ENCODE results near the gene RBPJ.

Gene RBPJ

GRCh38 chr4:26360273-26360672 is 39.5 kb downstream of the RBPJ start:
- Histone ChIP-seq H3K36me3 (ENCODE audit: low read depth) (0 out of 2 replicates have a peak, but pooled peaks cover 3% of the 10 kb centered on the region), H3K4me3 (ENCODE audit: severe bottlenecking) (no peak overlapping the region), H3K27ac (ENCODE audit: poor library complexity, severe bottlenecking) (no peak overlapping the region), H3K27me3 (ENCODE audit: insufficient read depth, poor library complexity, severe bottlenecking) (no peaks in the 10 kb centered on the region), H3K4me1 (ENCODE audit: insufficient read depth, poor library complexity, severe bottlenecking) (peaks cover 11% of the 10 kb centered on the region), H3K9me3 (ENCODE audit: severe bottlenecking) (no peaks in the 10 kb centered on the region)
- TF ChIP-seq CTCF (IDR thresholded peaks at IDR 0.05; ENCODE audit: poor library complexity, severe bottlenecking) = no peak
- DNase-seq (ENCODE audit: low spot score) (no peak), ATAC-seq (ENCODE audit: low read depth) (no peak)

GRCh38 chr4:26360864-26361263 is 40.0 kb downstream of the RBPJ start:
- no peak for TF ChIP-seq CTCF (IDR thresholded peaks at IDR 0.05; ENCODE audit: poor library complexity, severe bottlenecking)
- Histone ChIP-seq H3K27me3 (ENCODE audit: insufficient read depth, poor library complexity, severe bottlenecking) (no peaks in the 10 kb centered on the region), H3K9me3 (ENCODE audit: severe bottlenecking) (no peaks in the 10 kb centered on the region), H3K36me3 (ENCODE audit: low read depth) (0 out of 2 replicates have a peak, but pooled peaks cover 3% of the 10 kb centered on the region), H3K4me1 (ENCODE audit: insufficient read depth, poor library complexity, severe bottlenecking) (peaks cover 11% of the 10 kb centered on the region), H3K4me3 (ENCODE audit: severe bottlenecking) (no peak overlapping the region), H3K27ac (ENCODE audit: poor library complexity, severe bottlenecking) (no peak overlapping the region)
- no peak for DNase-seq (ENCODE audit: low spot score)
- ATAC-seq (ENCODE audit: low read depth) = no peak

GRCh38 chr4:26361297-26361696 is 40.5 kb downstream of the RBPJ start:
- Histone ChIP-seq H3K27me3 (ENCODE audit: insufficient read depth, poor library complexity, severe bottlenecking) (no peaks in the 10 kb centered on the region), H3K4me1 (ENCODE audit: insufficient read depth, poor library complexity, severe bottlenecking) (peaks cover 11% of the 10 kb centered on the region), H3K36me3 (ENCODE audit: low read depth) (0 out of 2 replicates have a peak, but pooled peaks cover 3% of the 10 kb centered on the region), H3K27ac (ENCODE audit: poor library complexity, severe bottlenecking) (no peak overlapping the region), H3K4me3 (ENCODE audit: severe bottlenecking) (no peak overlapping the region), H3K9me3 (ENCODE audit: severe bottlenecking) (no peaks in the 10 kb centered on the region)
- TF ChIP-seq CTCF (IDR thresholded peaks at IDR 0.05; ENCODE audit: poor library complexity, severe bottlenecking) = no peak
- DNase-seq (ENCODE audit: low spot score) (no peak), ATAC-seq (ENCODE audit: low read depth) (no peak)

- H3K4me3 ChIP-seq (ENCODE audit: severe bottlenecking) = no peak overlapping the region
- H3K9me3 ChIP-seq (ENCODE audit: severe bottlenecking) = no peaks in the 10 kb centered on the region
- H3K36me3 ChIP-seq (ENCODE audit: low read depth) = peaks cover 7% of the 10 kb centered on the region; the same call in 1 of the 2 replicates
- H3K4me1 ChIP-seq (ENCODE audit: insufficient read depth, poor library complexity, severe bottlenecking) = peaks cover 11% of the 10 kb centered on the region
- H3K27me3 ChIP-seq (ENCODE audit: insufficient read depth, poor library complexity, severe bottlenecking) = no peaks in the 10 kb centered on the region
- 0 out of 3 replicates have a peak, but pooled peaks have one; percentile 38 for ATAC-seq (ENCODE audit: low read depth)
- H3K27ac ChIP-seq (ENCODE audit: poor library complexity, severe bottlenecking) = no peak overlapping the region
- DNase-seq (ENCODE audit: low spot score) = no peak
- TF ChIP-seq CTCF (IDR thresholded peaks at IDR 0.05; ENCODE audit: poor library complexity, severe bottlenecking) = no peak
These were observed 42.1 kb downstream of the RBPJ start for GRCh38 chr4:26362745-26363439.

- Histone ChIP-seq H3K4me3 (ENCODE audit: severe bottlenecking) (no peak overlapping the region), H3K4me1 (ENCODE audit: insufficient read depth, poor library complexity, severe bottlenecking) (peaks cover 18% of the 10 kb centered on the region), H3K36me3 (ENCODE audit: low read depth) (peaks cover 8% of the 10 kb centered on the region; the same call in 1 of the 2 replicates), H3K27ac (ENCODE audit: poor library complexity, severe bottlenecking) (no peak overlapping the region), H3K27me3 (ENCODE audit: insufficient read depth, poor library complexity, severe bottlenecking) (no peaks in the 10 kb centered on the region), H3K9me3 (ENCODE audit: severe bottlenecking) (no peaks in the 10 kb centered on the region)
- no peak for DNase-seq (ENCODE audit: low spot score)
- ATAC-seq (ENCODE audit: low read depth) = no peak
- TF ChIP-seq CTCF (IDR thresholded peaks at IDR 0.05; ENCODE audit: poor library complexity, severe bottlenecking) = no peak
These were observed 44.8 kb downstream of the RBPJ start for GRCh38 chr4:26365537-26366150.
